GM12878 (cell line): ENCODE measurements around the gene LDB2.

Experiments
- ATF7 ChIP-seq: fragments of 450-650 bp; IDR thresholded peaks from 2 replicates; pipeline ENCODE4 v1.6.1; 2016; ENCODE audit warnings: low read depth, mild to moderate bottlenecking
- BMI1 ChIP-seq: fragments of 450-650 bp; IDR thresholded peaks from 2 replicates; pipeline ENCODE4 v1.6.1; 2016; ENCODE audit warnings: mild to moderate bottlenecking, moderate library complexity, borderline replicate concordance
- CREB1 ChIP-seq: IDR thresholded peaks from 2 replicates; pipeline ENCODE4 v1.6.1; 2012; ENCODE audit warnings: low read depth, mild to moderate bottlenecking, inconsistent platforms
- CTCF ChIP-seq, 3 experiments: IDR thresholded peaks in 2 of 3; conservative IDR thresholded peaks in 1 of 3; 2 replicates each; pipeline ENCODE4 v1.5.1; 2011; ENCODE audit warnings: low read depth in 3 of 3, low read length in 3 of 3, mild to moderate bottlenecking in 3 of 3, control low read depth in 2 of 3, moderate library complexity in 2 of 3, inconsistent platforms in 1 of 3, mixed read lengths in 1 of 3; ENCODE audit not compliant: control insufficient read depth in 2 of 3, insufficient read depth in 1 of 3; ENCODE audit errors: extremely low read depth in 1 of 3
- POLR2AphosphoS5 ChIP-seq: IDR thresholded peaks from 2 replicates; pipeline ENCODE4 v1.6.1; 2011; ENCODE audit warnings: mild to moderate bottlenecking, low read length, inconsistent platforms
- SMC3 ChIP-seq: IDR thresholded peaks from 2 replicates; pipeline ENCODE4 v1.6.1; 2011; ENCODE audit warnings: low read length, improper control_type of control experiment, borderline replicate concordance
- YY1 ChIP-seq: IDR thresholded peaks from 2 replicates; pipeline ENCODE4 v1.6.1; 2011; ENCODE audit warnings: low read depth, mild to moderate bottlenecking, low read length
- ZNF274 ChIP-seq: IDR thresholded peaks from one replicate; pipeline ENCODE4 v1.8.0; 2011; ENCODE audit not compliant: insufficient read length, insufficient read depth

GRCh38 chr4:16812041-16812440 is 86.4 kb downstream of the LDB2 start:
- TF ChIP-seq ATF7 (no peak), BMI1 (no peak), CREB1 (no peak), SMC3 (no peak), YY1 (no peak), CTCF (IDR thresholded peaks at IDR 0.05 in 2 of 3, conservative IDR thresholded peaks at IDR 0.05 in 1 of 3; ENCODE audit: control insufficient read depth in 2 of 3, extremely low read depth in 1 of 3, insufficient read depth in 1 of 3, low read depth in 3 of 3, low read length in 3 of 3) (no peak), POLR2AphosphoS5 (no peak), ZNF274 (no peak)
